HCT116 (cell line): ENCODE measurements around the gene SLC25A13. TPM values are rescaled to one million over a fixed set of nuclear protein-coding genes. Genes with fewer than 3 reads are reported as not detected.

Experiments
- ATAC-seq: fragments of 200-7000 bp; cut with Tn5 transposase; 2 replicates; pipeline ENCODE4 v1.9.1; 2020; ENCODE audit warnings: mild to moderate bottlenecking, moderate library complexity
- BruUV-seq: library from RNA; stranded (reverse); fragments of 400-500 nt; replicated peaks from 2 replicates; lab custom pipeline; 2021; lab: Mats Ljungman, UMichigan
- CTCF ChIA-PET: fragments of 300-600 bp; sonication (Branson Sonifier 250); formaldehyde crosslinking; loops from one replicate; lab custom pipeline; 2021; ENCODE audit warnings: antibody characterized with exemption; lab: Charles Lee
- POLR2A ChIA-PET: fragments of 300-600, 350-600 bp; sonication (Branson Sonifier 250); formaldehyde crosslinking; loops from one replicate; lab custom pipeline; 2021; ENCODE audit warnings: antibody characterized with exemption; lab: Charles Lee
- RAD21 ChIA-PET, 2 experiments: fragments of 300-600 bp; sonication (Branson Sonifier 250); formaldehyde crosslinking; loops; one replicate each; lab custom pipeline; 2023; ENCODE audit warnings: low total read pairs in 2 of 2; ENCODE audit not compliant: uncharacterized antibody in 2 of 2, unreplicated experiment in 2 of 2, low non-redundant PET in 1 of 2; lab: Charles Lee
- DNase-seq: peaks from one replicate; pipeline ENCODE4 v3.0.0-alpha.2; 2010; ENCODE audit warnings: low read depth, low spot score
- H2AFZ ChIP-seq: fragments of 200-600 bp; shearing (Covaris generic), sonication (generic); 2 replicates; pipeline ENCODE4 v1.6.1; 2017; ENCODE audit warnings: low read depth, mixed run types, mixed read lengths, antibody characterized with exemption, low read length; ENCODE audit not compliant: poor library complexity, severe bottlenecking
- H3K27ac ChIP-seq: 2 replicates; pipeline ENCODE4 v1.5.1; 2012; ENCODE audit warnings: low read depth, low read length
- H3K27me3 ChIP-seq: fragments of 200-600 bp; sonication (generic); 2 replicates; pipeline ENCODE4 v1.6.1; 2016; ENCODE audit warnings: mixed run types, low read length, mixed read lengths; ENCODE audit not compliant: insufficient read depth
- H3K36me3 ChIP-seq, 2 experiments: fragments of 200-500 bp in 1 of 2; fragments of 200-600 bp in 1 of 2; sonication (Bioruptor generic) in 1 of 2; sonication (generic) in 1 of 2; 2 replicates each; pipeline versions ENCODE4 v1.5.1 to v1.6.1; 2014 to 2016; ENCODE audit warnings: low read length in 2 of 2, inconsistent platforms in 1 of 2, mixed read lengths in 1 of 2, mixed run types in 1 of 2; ENCODE audit not compliant: insufficient read depth in 2 of 2, control insufficient read depth in 1 of 2
- H3K4me1 ChIP-seq, 2 experiments: fragments of 200-600 bp in 1 of 2; sonication (generic) in 1 of 2; 2 replicates each; pipeline versions ENCODE4 v1.5.1 to v1.6.1; 2012 to 2017; ENCODE audit warnings: low read length in 2 of 2, inconsistent platforms in 1 of 2, mild to moderate bottlenecking in 1 of 2, mixed read lengths in 1 of 2, mixed run types in 1 of 2, moderate library complexity in 1 of 2; ENCODE audit not compliant: insufficient read depth in 2 of 2, control insufficient read depth in 1 of 2
- H3K4me2 ChIP-seq: fragments of 200-600 bp; sonication (generic); 2 replicates; pipeline ENCODE4 v1.6.1; 2017; ENCODE audit warnings: mixed run types, low read length, mixed read lengths
- H3K4me3 ChIP-seq, 2 experiments: fragments of 200-600 bp in 1 of 2; sonication (generic) in 1 of 2; replicated peaks in 1 of 2; 2 replicates each; pipeline ENCODE4 v1.5.1; 2011 to 2016; ENCODE audit warnings: low read length in 2 of 2, control low read depth in 1 of 2, low read depth in 1 of 2, mild to moderate bottlenecking in 1 of 2, mixed read lengths in 1 of 2, mixed run types in 1 of 2
- H3K79me2 ChIP-seq: fragments of 200-600 bp; sonication (generic); 2 replicates; pipeline ENCODE4 v1.6.1; 2017; ENCODE audit warnings: mild to moderate bottlenecking, mixed run types, low read length, moderate library complexity, mixed read lengths; ENCODE audit not compliant: insufficient read depth
- H3K9ac ChIP-seq: fragments of 200-600 bp; sonication (generic); 2 replicates; pipeline ENCODE4 v1.6.1; 2016; ENCODE audit warnings: low read length, mixed read lengths
- H3K9me2 ChIP-seq: fragments of 200-600 bp; sonication (generic), shearing (Covaris generic); 2 replicates; pipeline ENCODE4 v1.6.1; 2017; ENCODE audit warnings: mixed run types, mild to moderate bottlenecking, moderate library complexity; ENCODE audit not compliant: insufficient read depth
- H3K9me3 ChIP-seq, 2 experiments: fragments of 200-500 bp in 1 of 2; fragments of 200-600 bp in 1 of 2; sonication (Bioruptor generic) in 1 of 2; sonication (generic) in 1 of 2; 2 replicates each; pipeline ENCODE4 v1.6.1; 2014 to 2017; ENCODE audit warnings: low read length in 2 of 2, mixed read lengths in 2 of 2, inconsistent platforms in 1 of 2, low read depth in 1 of 2, mild to moderate bottlenecking in 1 of 2, mixed run types in 1 of 2, moderate library complexity in 1 of 2; ENCODE audit not compliant: control insufficient read depth in 1 of 2, insufficient read depth in 1 of 2
- H4K20me1 ChIP-seq: fragments of 200-600 bp; sonication (generic), shearing (Covaris generic); 2 replicates; pipeline ENCODE4 v1.6.1; 2017; ENCODE audit warnings: mixed run types, mild to moderate bottlenecking, moderate library complexity; ENCODE audit not compliant: insufficient read depth
- ATF3 ChIP-seq: IDR thresholded peaks from 2 replicates; pipeline ENCODE4 v1.6.1; 2012
- CBX3 ChIP-seq: IDR thresholded peaks from 2 replicates; pipeline ENCODE4 v1.6.1; 2012; ENCODE audit warnings: low read depth
- CTCF ChIP-seq, 3 experiments: fragments of 200-600 bp in 1 of 3; sonication (generic) in 1 of 3; IDR thresholded peaks in 2 of 3; conservative IDR thresholded peaks in 1 of 3; 2 replicates each; pipeline ENCODE4 v1.5.1; 2012 to 2017; ENCODE audit warnings: low read depth in 2 of 3, low read length in 2 of 3, antibody characterized with exemption in 1 of 3, borderline replicate concordance in 1 of 3, control low read depth in 1 of 3, mild to moderate bottlenecking in 1 of 3, mixed read lengths in 1 of 3, mixed run types in 1 of 3, moderate library complexity in 1 of 3; ENCODE audit not compliant: insufficient read depth in 1 of 3
- EGR1 ChIP-seq: IDR thresholded peaks from 2 replicates; pipeline ENCODE4 v1.6.1; 2012; ENCODE audit warnings: low read depth
- EZH2 ChIP-seq: fragments of 200-600 bp; sonication (generic); IDR thresholded peaks from 2 replicates; pipeline ENCODE4 v1.6.1; 2017; ENCODE audit warnings: antibody characterized with exemption, mixed run types
- EZH2phosphoT487 ChIP-seq: fragments of 200-600 bp; IDR thresholded peaks from 2 replicates; pipeline ENCODE4 v1.6.1; 2018; ENCODE audit warnings: antibody characterized with exemption, borderline replicate concordance
- FOSL1 ChIP-seq: IDR thresholded peaks from 2 replicates; pipeline ENCODE4 v1.6.1; 2012; ENCODE audit warnings: low read depth
- MAX ChIP-seq: IDR thresholded peaks from 2 replicates; pipeline ENCODE4 v1.6.1; 2012
- POLR2A ChIP-seq: IDR thresholded peaks from 2 replicates; pipeline ENCODE4 v1.7.0; 2011; ENCODE audit warnings: borderline replicate concordance; ENCODE audit not compliant: insufficient read depth, insufficient read length; ENCODE audit errors: extremely low read depth
- RAD21 ChIP-seq: IDR thresholded peaks from 2 replicates; pipeline ENCODE4 v1.6.1; 2012; ENCODE audit warnings: low read depth, mild to moderate bottlenecking
- REST ChIP-seq: IDR thresholded peaks from 2 replicates; pipeline ENCODE4 v1.6.1; 2012; ENCODE audit warnings: low read depth
- SP1 ChIP-seq: IDR thresholded peaks from 2 replicates; pipeline ENCODE4 v1.6.1; 2012; ENCODE audit warnings: low read depth
- SRF ChIP-seq: IDR thresholded peaks from 2 replicates; pipeline ENCODE4 v1.6.1; 2012; ENCODE audit warnings: low read depth
- TCF7L2 ChIP-seq: IDR thresholded peaks from 2 replicates; pipeline ENCODE4 v1.7.0; 2011; ENCODE audit warnings: borderline replicate concordance, inconsistent platforms; ENCODE audit not compliant: insufficient read depth, insufficient read length; ENCODE audit errors: extremely low read depth
- YY1 ChIP-seq: IDR thresholded peaks from 2 replicates; pipeline ENCODE4 v1.6.1; 2011; ENCODE audit warnings: low read length, low read depth, moderate library complexity, mild to moderate bottlenecking; ENCODE audit not compliant: insufficient replicate concordance; ENCODE audit errors: extremely low read depth
- ZBTB33 ChIP-seq: IDR thresholded peaks from 2 replicates; pipeline ENCODE4 v1.6.1; 2011; ENCODE audit warnings: mild to moderate bottlenecking, low read length, moderate library complexity; ENCODE audit not compliant: insufficient replicate concordance; ENCODE audit errors: extremely low read depth
- ZNF274 ChIP-seq: fragments of 200-500 bp; sonication (Bioruptor generic); IDR thresholded peaks from 2 replicates; pipeline ENCODE4 v1.6.1; 2014; ENCODE audit warnings: mild to moderate bottlenecking, low read depth, low read length, inconsistent platforms
- intact Hi-C: fragments of 100-400 bp; cut with micrococcal nuclease; formaldehyde crosslinking; loops from 2 replicates; pipeline ENCODE4 v1.10.0; 2022
- total RNA-seq: library from RNA; stranded (reverse); gene quantifications from one replicate; pipeline ENCODE4 v1.2.1, GENCODE V29; 2021; ENCODE audit not compliant: unreplicated experiment

The SLC25A13 gene
- total RNA-seq, 1 experiment from 2014 or later, result 19.3 TPM

- Histone ChIP-seq H3K4me1 (no peaks in the 10 kb centered on the region), H3K9ac (no peak overlapping the region), H3K4me2 (no peak overlapping the region), H3K27ac (no peak overlapping the region), H3K9me2 (no peaks in the 10 kb centered on the region), H4K20me1 (no peaks in the 10 kb centered on the region), H2AFZ (no peak overlapping the region), H3K36me3 (no peaks in the 10 kb centered on the region), H3K27me3 (no peaks in the 10 kb centered on the region), H3K4me3 (no peak overlapping the region), H3K79me2 (no peaks in the 10 kb centered on the region), H3K9me3 (no peaks in the 10 kb centered on the region)
- ChIA-PET CTCF (no interaction called here), RAD21 (no interaction called here), POLR2A (no interaction called here)
- no TSS peak for BruUV-seq
- ATAC-seq (no peak), DNase-seq (no peak)
- TF ChIP-seq EZH2phosphoT487, result no peak
- TF ChIP-seq REST, result no peak
- TF ChIP-seq POLR2A, result no peak
- no peak for TF ChIP-seq SRF
- no peak for TF ChIP-seq MAX
- TF ChIP-seq EZH2, result no peak
- TF ChIP-seq ZNF274, result no peak
- TF ChIP-seq ZBTB33, result no peak
- TF ChIP-seq CBX3, result no peak
- no peak for TF ChIP-seq EGR1
- TF ChIP-seq SP1, result no peak
- TF ChIP-seq YY1, result no peak
- no peak for TF ChIP-seq ATF3
- no peak for TF ChIP-seq CTCF (IDR thresholded peaks at IDR 0.05 in 2 of 3, conservative IDR thresholded peaks at IDR 0.05 in 1 of 3; ENCODE audit: borderline replicate concordance in 1 of 3, insufficient read depth in 1 of 3, low read depth in 2 of 3, low read length in 2 of 3)
- TF ChIP-seq FOSL1, result no peak
- TF ChIP-seq TCF7L2, result no peak
- no peak for TF ChIP-seq RAD21
- intact Hi-C loops, result no loop called here
Measured at GRCh38 chr7:96330193-96330592, 8.3 kb upstream of the SLC25A13 start.
